CD14-positive monocyte (primary cell): ENCODE data around the gene STK11. TPM values are rescaled to one million over a fixed set of nuclear protein-coding genes. Genes with fewer than 3 reads are reported as not detected.

Experiments used
- DNase-seq, 3 donors: peaks; one replicate each; pipeline ENCODE4 v3.0.0-alpha.2; 2011 to 2022
- H2AFZ ChIP-seq: 2 replicates; pipeline ENCODE4 v1.6.0; 2012; ENCODE audit warnings: mild to moderate bottlenecking, low read depth, low read length, inconsistent platforms; ENCODE audit not compliant: insufficient read depth, poor library complexity, severe bottlenecking
- H3K27ac ChIP-seq, 2 donors: 1 replicate in 1 of 2; 2 replicates in 1 of 2; pipeline ENCODE4 v1.5.1; 2012 to 2013; ENCODE audit warnings: low read length in 2 of 2, control low read depth in 1 of 2, inconsistent platforms in 1 of 2, low read depth in 1 of 2, mild to moderate bottlenecking in 1 of 2
- H3K27me3 ChIP-seq, 2 donors: one replicate each; pipeline versions ENCODE4 v1.6.0 to v1.6.1; 2011 to 2013; ENCODE audit warnings: low read length in 2 of 2; ENCODE audit not compliant: control insufficient read depth in 2 of 2, insufficient read depth in 2 of 2
- H3K36me3 ChIP-seq, 2 donors: replicated peaks in 1 of 2; 1 replicate in 1 of 2; 2 replicates in 1 of 2; pipeline versions ENCODE4 v1.5.1 to v1.6.1; 2012 to 2013; ENCODE audit warnings: low read length in 2 of 2, control low read depth in 1 of 2, inconsistent platforms in 1 of 2, mild to moderate bottlenecking in 1 of 2; ENCODE audit not compliant: insufficient read depth in 2 of 2, control insufficient read depth in 1 of 2
- H3K4me1 ChIP-seq, 2 donors: 1 replicate in 1 of 2; 2 replicates in 1 of 2; pipeline versions ENCODE4 v1.5.1 to v1.6.1; 2012 to 2013; ENCODE audit warnings: low read length in 2 of 2, control low read depth in 1 of 2, inconsistent platforms in 1 of 2, mild to moderate bottlenecking in 1 of 2, moderate library complexity in 1 of 2; ENCODE audit not compliant: insufficient read depth in 2 of 2, control insufficient read depth in 1 of 2
- H3K4me2 ChIP-seq: replicated peaks from 2 replicates; pipeline ENCODE3; 2012; ENCODE audit warnings: low read length, moderate library complexity, mild to moderate bottlenecking; ENCODE audit not compliant: poor library complexity, severe bottlenecking; ENCODE audit errors: extremely low read depth
- H3K4me3 ChIP-seq, 3 experiments: fragments of 200-600 bp in 1 of 3; sonication (generic) in 1 of 3; replicated peaks in 1 of 3; 1 replicate in 2 of 3; 2 replicates in 1 of 3; pipeline ENCODE4 v1.5.1; 2011 to 2013; ENCODE audit warnings: low read length in 3 of 3, mild to moderate bottlenecking in 3 of 3, control low read depth in 2 of 3, low read depth in 2 of 3, inconsistent platforms in 1 of 3, moderate library complexity in 1 of 3
- H3K79me2 ChIP-seq: 2 replicates; pipeline ENCODE4 v1.6.0; 2012; ENCODE audit warnings: mild to moderate bottlenecking, control low read depth, inconsistent platforms, low read length, moderate library complexity; ENCODE audit not compliant: insufficient read depth
- H3K9ac ChIP-seq: 2 replicates; pipeline ENCODE4 v1.6.0; 2017; ENCODE audit warnings: low read length, mild to moderate bottlenecking; ENCODE audit not compliant: insufficient read depth, poor library complexity, severe bottlenecking
- H3K9me3 ChIP-seq, 2 donors: replicated peaks in 1 of 2; 1 replicate in 1 of 2; 2 replicates in 1 of 2; pipeline versions ENCODE4 v1.5.1 to v1.6.1; 2012 to 2013; ENCODE audit warnings: low read length in 2 of 2, control low read depth in 1 of 2; ENCODE audit not compliant: control insufficient read depth in 1 of 2, insufficient read depth in 1 of 2
- H4K20me1 ChIP-seq: 2 replicates; pipeline ENCODE4 v1.6.0; 2012; ENCODE audit warnings: mild to moderate bottlenecking, low read length, control low read depth, moderate library complexity; ENCODE audit not compliant: insufficient read depth
- H3K27ac Mint-ChIP-seq, 7 donors: one replicate each; pipeline ENCODE4 v1.8.0; 2020; ENCODE audit warnings: mild to moderate bottlenecking in 7 of 7, mixed read lengths in 7 of 7, moderate library complexity in 6 of 7, inconsistent platforms in 2 of 7
- H3K27me3 Mint-ChIP-seq, 3 donors: one replicate each; pipeline ENCODE4 v1.8.0; 2021 to 2022; ENCODE audit warnings: low read depth in 3 of 3, mild to moderate bottlenecking in 3 of 3, mixed read lengths in 3 of 3, moderate library complexity in 3 of 3, inconsistent platforms in 1 of 3
- H3K36me3 Mint-ChIP-seq, 2 donors: one replicate each; pipeline ENCODE4 v1.8.0; 2020; ENCODE audit warnings: mixed read lengths in 2 of 2, inconsistent platforms in 1 of 2, mild to moderate bottlenecking in 1 of 2
- H3K4me1 Mint-ChIP-seq: one replicate; pipeline ENCODE4 v1.8.0; 2020; ENCODE audit warnings: mild to moderate bottlenecking, mixed read lengths
- H3K4me3 Mint-ChIP-seq, 2 donors: one replicate each; pipeline ENCODE4 v1.8.0; 2020; ENCODE audit warnings: mild to moderate bottlenecking in 2 of 2, mixed read lengths in 2 of 2, moderate library complexity in 1 of 2
- H3K9me3 Mint-ChIP-seq, 7 donors: one replicate each; pipeline ENCODE4 v1.8.0; 2020 to 2022; ENCODE audit warnings: mixed read lengths in 7 of 7, mild to moderate bottlenecking in 6 of 7, moderate library complexity in 6 of 7, inconsistent platforms in 2 of 7
- WGBS: methylation state at CpG from one replicate; pipeline ENCODE4 v1.1.5; 2013; ENCODE audit warnings: missing lambda C conversion rate; ENCODE audit not compliant: insufficient coverage; 5-methylcytosine and 5-hydroxymethylcytosine counted together
- intact Hi-C, 2 donors: fragments of 100-400 bp; cut with micrococcal nuclease; formaldehyde crosslinking; loops; one replicate each; pipeline versions ENCODE4 v1.15.0 to v1.15.1; 2023
- polyA plus RNA-seq, 3 donors: library from polyadenylated mRNA; depleted of rRNA in 1 of 3; unstranded in 2 of 3; stranded (reverse) in 1 of 3; fragments of 300-500 nt in 2 of 3; fragments of >200 nt in 1 of 3; fragmentation: Illumina TruSeq in 2 of 3; gene quantifications; 1 replicate in 2 of 3; 2 replicates in 1 of 3; pipeline ENCODE4 v1.2.3, GENCODE V29; 2012 to 2021
- TF ChIP-seq, protein P1 (sequence below): fragments of 200-600 bp; IDR thresholded peaks from one replicate; pipeline ENCODE4 v1.8.0; 2022; ENCODE audit warnings: antibody characterized with exemption, mild to moderate bottlenecking

STK11 gene
- polyA plus RNA-seq, 3 donors = 6.2 to 72.1 (median 15.4) TPM

DNA sequence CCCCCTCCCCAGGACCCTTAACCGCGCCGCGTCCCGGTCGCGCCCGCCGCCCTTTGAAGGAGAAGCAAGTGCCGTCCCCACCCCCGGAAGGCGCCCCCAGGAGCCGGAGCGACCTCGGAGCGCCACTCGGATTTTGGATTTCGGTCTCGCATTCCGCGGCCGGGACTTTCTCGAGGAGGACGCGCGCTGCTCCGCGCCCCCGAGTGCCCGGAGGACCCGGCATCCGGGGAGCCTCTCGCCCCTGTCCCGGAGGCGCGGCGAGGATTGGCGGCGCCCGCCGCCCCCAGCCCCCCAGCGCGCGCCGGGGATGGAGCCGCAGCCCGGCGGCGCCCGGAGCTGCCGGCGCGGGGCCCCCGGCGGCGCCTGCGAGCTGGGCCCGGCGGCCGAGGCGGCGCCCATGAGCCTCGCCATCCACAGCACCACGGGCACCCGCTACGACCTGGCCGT lies 44.4 kb downstream of the STK11 start:
- Histone ChIP-seq H3K27me3 (no peaks in the 10 kb centered on the region), H3K4me1 (peaks cover 36 to 46% of the 10 kb centered on the region in 2 donors), H3K4me2 (peak overlapping the region; percentile 96), H2AFZ (no peak overlapping the region), H3K79me2 (peaks cover 55% of the 10 kb centered on the region), H3K9me3 (no peaks in the 10 kb centered on the region), H3K9ac (peak overlapping the region; percentile 93), H3K4me3 (peak overlapping the region; percentile 77 to 99 (median 83)), H3K36me3 (peaks cover 19 to 27% of the 10 kb centered on the region in 2 donors), H4K20me1 (peaks cover 55% of the 10 kb centered on the region), H3K27ac (peak overlapping the region; percentile 53 to 92)
- Mint-ChIP-seq H3K4me3 (peak overlapping the region; percentile 84), H3K9me3 (peaks cover 0 to 2% (median 0%) of the 10 kb centered on the region in 7 donors), H3K27me3 (peaks cover 0 to 4% (median 0%) of the 10 kb centered on the region in 3 donors), H3K4me1 (peaks cover 25% of the 10 kb centered on the region), H3K27ac (peak overlapping the region in 6 of 7 donors; percentile 46 to 87 (median 75)), H3K36me3 (peaks cover 16 to 24% of the 10 kb centered on the region in 2 donors)
- DNase-seq = no peak
- under 1% methylated on average over 67 of the region's 67 CpGs for WGBS
- TF ChIP-seq, protein P1, sequence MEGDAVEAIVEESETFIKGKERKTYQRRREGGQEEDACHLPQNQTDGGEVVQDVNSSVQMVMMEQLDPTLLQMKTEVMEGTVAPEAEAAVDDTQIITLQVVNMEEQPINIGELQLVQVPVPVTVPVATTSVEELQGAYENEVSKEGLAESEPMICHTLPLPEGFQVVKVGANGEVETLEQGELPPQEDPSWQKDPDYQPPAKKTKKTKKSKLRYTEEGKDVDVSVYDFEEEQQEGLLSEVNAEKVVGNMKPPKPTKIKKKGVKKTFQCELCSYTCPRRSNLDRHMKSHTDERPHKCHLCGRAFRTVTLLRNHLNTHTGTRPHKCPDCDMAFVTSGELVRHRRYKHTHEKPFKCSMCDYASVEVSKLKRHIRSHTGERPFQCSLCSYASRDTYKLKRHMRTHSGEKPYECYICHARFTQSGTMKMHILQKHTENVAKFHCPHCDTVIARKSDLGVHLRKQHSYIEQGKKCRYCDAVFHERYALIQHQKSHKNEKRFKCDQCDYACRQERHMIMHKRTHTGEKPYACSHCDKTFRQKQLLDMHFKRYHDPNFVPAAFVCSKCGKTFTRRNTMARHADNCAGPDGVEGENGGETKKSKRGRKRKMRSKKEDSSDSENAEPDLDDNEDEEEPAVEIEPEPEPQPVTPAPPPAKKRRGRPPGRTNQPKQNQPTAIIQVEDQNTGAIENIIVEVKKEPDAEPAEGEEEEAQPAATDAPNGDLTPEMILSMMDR = no peak
- intact Hi-C loops = loop anchor here in 1 of 2 donors (10.0 kb wide), 3 partner anchors 145 to 385 kb away; partner anchors contain the start of genes ARID3A and GPX4

DNA sequence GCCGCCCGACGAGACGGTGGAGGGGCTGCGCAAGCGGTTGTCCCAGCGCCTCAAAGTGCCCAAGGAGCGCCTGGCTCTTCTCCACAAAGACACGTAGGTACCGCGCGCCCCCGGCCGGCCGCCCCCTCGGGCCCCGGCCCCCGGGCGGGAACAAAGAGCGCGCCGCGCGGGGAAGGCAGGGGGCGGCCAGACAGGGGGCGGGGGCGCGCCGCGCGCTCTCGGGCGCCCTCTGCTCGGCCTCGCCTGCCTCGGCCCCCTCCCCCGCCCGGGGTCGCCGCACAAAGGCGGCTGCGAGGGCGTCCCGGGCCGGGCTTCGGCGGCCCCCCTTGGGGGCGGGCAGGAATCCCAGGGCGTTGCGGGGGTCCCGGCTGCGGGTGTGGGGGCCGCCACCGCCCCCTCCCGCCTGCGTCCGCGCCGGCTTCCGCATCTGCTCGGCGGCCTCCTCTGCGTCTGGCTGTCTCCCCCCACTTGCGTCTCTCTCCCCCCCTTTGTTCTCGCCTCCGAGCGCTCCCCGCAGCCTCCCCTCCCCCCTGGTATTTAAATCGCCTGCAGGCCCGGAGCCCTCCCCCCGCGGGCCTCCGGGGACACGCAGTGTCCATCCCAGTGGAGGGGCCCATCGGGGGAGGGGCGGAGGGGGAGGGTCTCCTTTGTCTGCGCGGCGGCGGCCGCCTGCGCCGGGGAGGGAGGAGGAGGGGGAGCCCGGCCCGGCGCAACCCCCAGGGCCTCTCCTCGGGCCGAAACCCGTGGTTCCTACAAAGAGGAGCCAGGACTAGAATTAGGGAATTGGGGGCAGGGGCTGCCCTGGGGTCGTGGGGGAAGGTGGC lies 45.1 kb downstream of the STK11 start:
- peaks cover 56% of the 10 kb centered on the region for H3K79me2 ChIP-seq
- Mint-ChIP-seq H3K9me3 (peaks cover 0 to 2% (median 0%) of the 10 kb centered on the region in 7 donors), H3K27ac (peak overlapping the region; percentile 93 to 98 (median 96)), H3K27me3 (peaks cover 0 to 4% (median 0%) of the 10 kb centered on the region in 3 donors), H3K4me1 (peaks cover 25% of the 10 kb centered on the region), H3K36me3 (peaks cover 22 to 31% of the 10 kb centered on the region in 2 donors), H3K4me3 (peak overlapping the region; percentile 95 to 97)
- H2AFZ ChIP-seq = no peak overlapping the region
- peak overlapping the region; percentile 92 to 94 for H3K27ac ChIP-seq
- peaks cover 56% of the 10 kb centered on the region for H4K20me1 ChIP-seq
- WGBS = under 1% methylated on average over 68 of the region's 90 CpGs
- TF ChIP-seq, protein P1 = no peak
- H3K4me1 ChIP-seq = peaks cover 38 to 46% of the 10 kb centered on the region in 2 donors
- peak overlapping the region; percentile 96 for H3K4me2 ChIP-seq
- intact Hi-C loops = no loop called here
- no peaks in the 10 kb centered on the region for H3K9me3 ChIP-seq
- H3K9ac ChIP-seq = peak overlapping the region; percentile 93
- H3K4me3 ChIP-seq = peak overlapping the region; percentile 77 to 99 (median 89)
- DNase-seq = no peak
- H3K27me3 ChIP-seq = no peaks in the 10 kb centered on the region
- peaks cover 25 to 34% of the 10 kb centered on the region in 2 donors for H3K36me3 ChIP-seq
